GM19035 (cell line): ENCODE data around the gene S1PR5.

Source experiments
- ATAC-seq: cut with Tn5 transposase; IDR thresholded peaks from one replicate; pipeline ENCODE4 v1.9.1; 2021; ENCODE audit not compliant: unreplicated experiment

Gene S1PR5

DNA sequence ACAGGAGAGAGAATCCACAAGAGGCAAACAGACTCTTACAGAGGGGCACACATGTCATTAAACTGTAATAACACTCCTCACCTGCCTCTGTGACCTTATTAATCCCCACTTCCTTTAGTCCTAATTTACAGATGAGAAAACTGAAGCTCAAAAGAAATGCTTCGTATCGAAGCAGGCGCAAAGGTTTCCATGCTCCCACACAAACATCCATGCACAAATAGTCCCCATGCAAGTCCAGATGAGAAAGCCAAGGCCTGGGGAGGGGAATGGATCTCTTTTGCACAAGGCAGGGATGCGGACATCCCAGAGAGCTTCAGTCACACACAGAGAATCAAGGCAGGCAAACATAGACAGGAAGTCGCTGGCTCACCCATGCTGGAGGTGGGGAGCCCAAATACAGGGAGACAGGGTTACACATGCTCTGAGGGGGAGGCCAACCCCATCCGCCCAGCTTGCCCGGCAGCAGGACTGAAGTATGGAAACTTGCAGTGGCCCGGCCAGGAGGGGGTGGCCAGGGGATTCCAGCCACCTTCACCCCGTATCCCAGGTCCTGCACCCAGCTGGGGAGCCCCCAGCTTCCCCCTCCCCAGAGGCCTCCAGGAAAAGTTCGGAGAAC, 468 bp downstream of the S1PR5 start:
- no peak for ATAC-seq

GRCh38 chr19:10516064-10516385, 1.2 kb downstream of the S1PR5 start:
- no peak for ATAC-seq

GRCh38 chr19:10514211-10515145, 2.8 kb downstream of the S1PR5 start:
- ATAC-seq: no peak

- ATAC-seq: no peak
Measured at GRCh38 chr19:10513223-10513622, 4.0 kb downstream of the S1PR5 start.

DNA sequence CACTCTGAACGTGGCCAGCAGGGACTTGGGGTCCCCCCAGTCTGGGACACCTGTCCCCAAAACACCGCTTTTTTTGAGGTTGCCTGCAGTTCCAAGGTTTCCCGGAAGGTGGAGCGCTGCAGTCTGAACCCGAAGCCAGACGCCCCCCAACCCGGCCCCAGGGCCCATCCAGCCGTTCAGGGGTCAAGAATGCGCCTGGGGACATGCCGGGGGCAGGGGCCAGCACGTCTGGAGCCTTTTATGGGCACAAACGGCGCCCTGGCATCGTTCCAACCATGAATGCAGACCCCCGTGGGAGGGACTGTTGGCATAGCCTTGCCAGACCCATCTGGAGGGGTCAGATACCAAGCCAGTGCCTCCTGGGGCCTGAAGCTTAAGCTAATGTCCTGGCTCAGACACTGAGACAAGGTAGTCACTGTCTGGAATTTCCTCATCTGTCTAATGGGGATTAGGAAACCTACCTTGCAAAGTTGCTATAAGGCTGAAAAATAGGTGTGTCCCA, 6.9 kb downstream of the S1PR5 start:
- no peak for ATAC-seq

GRCh38 chr19:10508707-10509106, 8.5 kb downstream of the S1PR5 start:
- no peak for ATAC-seq

- ATAC-seq: no peak
Measured at GRCh38 chr19:10508036-10508435, 9.2 kb downstream of the S1PR5 start.

GRCh38 chr19:10505583-10506229, 11.5 kb downstream of the S1PR5 start:
- no peak for ATAC-seq

DNA sequence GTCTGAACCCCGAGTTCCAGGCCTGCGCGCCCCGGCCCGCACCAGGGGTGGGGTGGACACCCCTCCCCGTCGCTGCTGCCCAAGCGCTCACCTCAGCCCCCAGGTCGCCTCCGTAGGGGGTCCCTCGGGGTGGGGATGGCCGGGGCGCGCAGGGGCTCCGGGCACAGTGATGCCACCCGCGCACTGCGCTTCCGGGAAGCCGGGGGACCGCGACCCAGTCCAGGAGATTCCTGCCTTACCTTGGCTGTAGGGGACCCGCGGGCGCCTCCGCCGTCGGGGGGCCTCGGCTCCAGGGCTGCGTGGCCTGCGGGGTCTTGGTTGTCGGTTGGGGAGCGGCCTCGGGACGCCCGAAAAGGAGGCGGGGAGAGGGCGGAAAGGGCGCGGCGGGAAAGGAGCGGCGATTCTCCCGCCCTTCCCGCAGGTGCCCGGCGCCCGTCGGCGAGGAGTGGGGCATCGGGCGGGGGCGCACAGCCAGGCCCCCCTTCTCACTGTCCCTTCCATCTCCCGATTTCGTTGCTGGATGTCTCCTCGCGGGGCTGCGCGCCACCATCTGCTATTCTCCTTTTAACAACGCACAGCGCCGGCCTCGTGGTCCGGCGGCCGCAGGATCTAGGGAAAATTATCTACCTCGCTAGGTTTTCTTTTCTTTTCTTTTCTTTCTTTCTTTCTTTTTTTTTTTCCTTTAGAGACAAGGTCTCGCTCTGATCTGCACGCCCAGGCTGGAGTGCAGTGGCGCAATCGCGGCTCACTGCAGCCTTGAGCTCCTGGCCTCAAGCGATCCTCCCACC, 14.1 kb downstream of the S1PR5 start, which contains the start of gene KEAP1:
TSS of gene KEAP1 (minus strand) at position 355 of the 788 bp plus-strand sequence. CDS start 3,323 bp downstream, outside the sequence.
- peak; percentile 13 for ATAC-seq

- peak; percentile 84 for ATAC-seq
Measured at GRCh38 chr19:10502524-10503001, 14.7 kb downstream of the S1PR5 start.

- ATAC-seq: peak; percentile 40
Measured at GRCh38 chr19:10501971-10502523, 15.2 kb downstream of the S1PR5 start.

- ATAC-seq: no peak
Measured at GRCh38 chr19:10500247-10500592, 17.0 kb downstream of the S1PR5 start.

- ATAC-seq: no peak
Measured at GRCh38 chr19:10499550-10500246, 17.5 kb downstream of the S1PR5 start.

- ATAC-seq: no peak
Measured at GRCh38 chr19:10497371-10497770, 19.9 kb downstream of the S1PR5 start.

DNA sequence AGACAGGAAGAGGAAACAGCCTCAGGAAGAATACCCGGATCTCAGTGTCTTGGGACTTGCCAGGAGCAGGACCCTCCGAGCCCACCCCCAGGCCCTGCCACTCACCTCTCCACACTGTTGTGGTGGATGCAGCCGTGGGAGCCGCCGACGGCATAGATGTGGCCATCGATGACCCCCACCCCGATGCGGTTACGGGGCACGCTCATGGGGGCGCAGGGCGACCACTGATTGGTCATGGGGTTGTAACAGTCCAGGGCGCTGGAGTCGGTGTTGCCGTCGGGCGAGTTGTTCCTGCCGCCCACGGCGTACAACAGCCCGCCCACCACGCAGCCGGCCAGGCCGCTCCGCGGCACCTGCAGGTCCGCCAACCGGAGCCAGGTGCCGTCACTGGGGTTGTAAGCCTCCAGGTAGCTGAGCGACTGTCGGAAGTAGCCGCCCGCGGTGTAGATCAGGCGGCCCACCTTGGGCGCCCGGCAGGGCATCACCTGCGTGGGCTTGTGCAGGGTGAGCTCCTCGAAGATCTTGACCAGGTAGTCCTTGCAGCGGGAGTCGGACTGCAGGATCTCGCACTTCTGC, 25.7 kb downstream of the S1PR5 start:
- ATAC-seq: no peak

DNA sequence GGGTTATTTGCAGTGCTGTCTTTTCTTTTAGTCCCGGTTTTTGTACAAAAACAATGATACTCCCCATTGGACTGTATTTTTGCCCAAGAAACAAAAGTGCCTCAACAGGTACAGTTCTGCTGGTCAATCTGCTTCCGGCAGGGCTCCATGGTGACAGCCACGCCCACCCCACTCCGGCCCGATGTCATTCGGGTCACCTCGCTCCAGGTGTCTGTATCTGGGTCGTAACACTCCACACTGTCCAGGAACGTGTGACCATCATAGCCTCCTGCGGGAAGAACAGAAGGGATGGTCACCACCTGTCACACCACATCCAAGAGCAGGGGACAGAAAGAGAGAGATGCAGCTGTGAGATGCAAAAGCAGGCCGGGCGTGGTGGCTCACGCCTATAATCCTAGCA, 30.7 kb downstream of the S1PR5 start:
- ATAC-seq: no peak

GRCh38 chr19:10478903-10479384, 38.3 kb downstream of the S1PR5 start:
- ATAC-seq: no peak

DNA sequence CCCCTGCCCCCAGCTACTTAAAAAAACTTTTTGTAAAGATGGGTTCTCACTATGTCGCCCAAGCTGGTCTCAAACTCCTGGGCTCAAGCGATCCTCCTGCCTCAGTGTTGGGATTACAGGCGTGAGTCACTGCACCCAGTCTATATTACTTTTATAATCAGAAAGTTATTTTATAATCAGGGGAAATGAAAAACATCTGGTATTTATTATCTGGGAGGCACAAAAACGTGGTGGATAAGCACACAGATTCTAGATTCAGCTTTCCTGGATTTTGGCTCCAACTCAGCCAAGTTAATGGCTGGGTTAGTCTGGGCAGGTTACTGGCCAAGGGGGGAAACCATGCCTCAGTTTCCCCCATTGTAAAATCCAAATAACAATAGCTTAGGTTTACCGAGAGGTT, 38.8 kb downstream of the S1PR5 start:
- no peak for ATAC-seq

GRCh38 chr19:10474962-10475451, 42.2 kb downstream of the S1PR5 start:
- ATAC-seq: no peak
